Measurements from ENCODE around the gene EPB41L5. TPM values are rescaled to one million over a fixed set of nuclear protein-coding genes. Genes with fewer than 3 reads are reported as not detected.

Gene EPB41L5
- total and polyA plus RNA-seq, 4 donors, result 19.7 to 88.4 (median 30.3) TPM

DNA sequence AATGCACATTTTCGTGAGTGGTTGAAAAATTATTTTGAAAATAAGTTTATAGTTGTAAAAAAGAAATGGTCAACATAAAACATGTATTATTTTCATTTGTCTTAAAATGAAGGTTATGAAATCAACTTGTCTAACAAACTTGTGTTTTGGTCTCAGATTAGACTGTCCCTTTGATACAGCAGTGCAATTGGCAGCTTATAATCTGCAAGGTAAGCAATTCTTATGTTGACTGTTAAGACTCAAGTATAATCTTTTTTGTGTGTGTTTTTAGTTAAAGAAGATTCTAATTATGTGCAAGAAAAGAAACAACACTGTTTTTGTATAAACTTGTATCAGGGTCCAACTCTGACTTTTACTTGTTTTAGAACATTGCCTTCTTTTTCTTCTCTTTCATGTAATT, 62.7 kb downstream of the EPB41L5 start:
- peaks cover 1 to 31% (median 8%) of the 10 kb centered on the region in 4 donors for H3K36me3 ChIP-seq (ENCODE audit: control insufficient read depth in 4 of 4, insufficient read depth in 3 of 4, low read depth in 1 of 4, low read length in 3 of 4)
- no peak overlapping the region for H3K27ac ChIP-seq (ENCODE audit: low read depth in 1 of 2, low read length in 2 of 2)
- no peak overlapping the region for H3K9ac ChIP-seq (ENCODE audit: low read depth in 1 of 2, low read length in 2 of 2)
- DNase-seq (ENCODE audit: low spot score), result no peak
- H3K27me3 ChIP-seq (ENCODE audit: control insufficient read depth in 4 of 4, insufficient read depth in 4 of 4, low read length in 3 of 4), result no peaks in the 10 kb centered on the region
- no peak overlapping the region for H3K4me3 ChIP-seq (ENCODE audit: low read depth in 1 of 3, low read length in 3 of 3)
- H3K9me3 ChIP-seq (ENCODE audit: control insufficient read depth in 4 of 4, low read length in 3 of 4), result no peaks in the 10 kb centered on the region
- H3K4me1 ChIP-seq (ENCODE audit: control insufficient read depth in 4 of 4, insufficient read depth in 4 of 4, low read length in 3 of 4), result peaks cover 0 to 2% (median 0%) of the 10 kb centered on the region in 4 donors
- WGBS, result 88% methylated on average over 1 of the region's 1 CpG
- TF ChIP-seq ZBTB33 (IDR thresholded peaks at IDR 0.05) (no peak), NR2F2 (IDR thresholded peaks at IDR 0.05) (no peak), ATF3 (IDR thresholded peaks at IDR 0.05) (no peak), RXRA (IDR thresholded peaks at IDR 0.05) (no peak), TAF1 (conservative IDR thresholded peaks at IDR 0.05) (no peak)
- TF ChIP-seq, protein P1, sequence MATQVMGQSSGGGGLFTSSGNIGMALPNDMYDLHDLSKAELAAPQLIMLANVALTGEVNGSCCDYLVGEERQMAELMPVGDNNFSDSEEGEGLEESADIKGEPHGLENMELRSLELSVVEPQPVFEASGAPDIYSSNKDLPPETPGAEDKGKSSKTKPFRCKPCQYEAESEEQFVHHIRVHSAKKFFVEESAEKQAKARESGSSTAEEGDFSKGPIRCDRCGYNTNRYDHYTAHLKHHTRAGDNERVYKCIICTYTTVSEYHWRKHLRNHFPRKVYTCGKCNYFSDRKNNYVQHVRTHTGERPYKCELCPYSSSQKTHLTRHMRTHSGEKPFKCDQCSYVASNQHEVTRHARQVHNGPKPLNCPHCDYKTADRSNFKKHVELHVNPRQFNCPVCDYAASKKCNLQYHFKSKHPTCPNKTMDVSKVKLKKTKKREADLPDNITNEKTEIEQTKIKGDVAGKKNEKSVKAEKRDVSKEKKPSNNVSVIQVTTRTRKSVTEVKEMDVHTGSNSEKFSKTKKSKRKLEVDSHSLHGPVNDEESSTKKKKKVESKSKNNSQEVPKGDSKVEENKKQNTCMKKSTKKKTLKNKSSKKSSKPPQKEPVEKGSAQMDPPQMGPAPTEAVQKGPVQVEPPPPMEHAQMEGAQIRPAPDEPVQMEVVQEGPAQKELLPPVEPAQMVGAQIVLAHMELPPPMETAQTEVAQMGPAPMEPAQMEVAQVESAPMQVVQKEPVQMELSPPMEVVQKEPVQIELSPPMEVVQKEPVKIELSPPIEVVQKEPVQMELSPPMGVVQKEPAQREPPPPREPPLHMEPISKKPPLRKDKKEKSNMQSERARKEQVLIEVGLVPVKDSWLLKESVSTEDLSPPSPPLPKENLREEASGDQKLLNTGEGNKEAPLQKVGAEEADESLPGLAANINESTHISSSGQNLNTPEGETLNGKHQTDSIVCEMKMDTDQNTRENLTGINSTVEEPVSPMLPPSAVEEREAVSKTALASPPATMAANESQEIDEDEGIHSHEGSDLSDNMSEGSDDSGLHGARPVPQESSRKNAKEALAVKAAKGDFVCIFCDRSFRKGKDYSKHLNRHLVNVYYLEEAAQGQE (IDR thresholded peaks at IDR 0.05), result no peak

- no peak overlapping the region for H3K9ac ChIP-seq (ENCODE audit: low read depth in 1 of 2, low read length in 2 of 2)
- DNase-seq (ENCODE audit: low spot score), result no peak
- H3K36me3 ChIP-seq (ENCODE audit: control insufficient read depth in 4 of 4, insufficient read depth in 3 of 4, low read depth in 1 of 4, low read length in 3 of 4), result peaks cover 1 to 31% (median 8%) of the 10 kb centered on the region in 4 donors
- TF ChIP-seq NR2F2 (IDR thresholded peaks at IDR 0.05) (no peak), HNF4G (IDR thresholded peaks at IDR 0.05) (no peak), GABPA (IDR thresholded peaks at IDR 0.05 in 1 of 2, conservative IDR thresholded peaks at IDR 0.05 in 1 of 2) (no peak), ZBTB33 (IDR thresholded peaks at IDR 0.05) (no peak), EGR1 (IDR thresholded peaks at IDR 0.05; ENCODE audit: low read depth in 2 of 2) (no peak), RXRA (IDR thresholded peaks at IDR 0.05) (no peak), JUND (IDR thresholded peaks at IDR 0.05) (no peak), FOXA2 (IDR thresholded peaks at IDR 0.05) (no peak), MAX (IDR thresholded peaks at IDR 0.05) (no peak), RAD21 (IDR thresholded peaks at IDR 0.05) (no peak), HNF4A (conservative IDR thresholded peaks at IDR 0.05) (no peak), SP1 (IDR thresholded peaks at IDR 0.05) (no peak), ATF3 (IDR thresholded peaks at IDR 0.05) (no peak), YY1 (IDR thresholded peaks at IDR 0.05) (no peak), TAF1 (conservative IDR thresholded peaks at IDR 0.05) (no peak), FOXA1 (IDR thresholded peaks at IDR 0.05) (no peak)
- TF ChIP-seq, protein P2, sequence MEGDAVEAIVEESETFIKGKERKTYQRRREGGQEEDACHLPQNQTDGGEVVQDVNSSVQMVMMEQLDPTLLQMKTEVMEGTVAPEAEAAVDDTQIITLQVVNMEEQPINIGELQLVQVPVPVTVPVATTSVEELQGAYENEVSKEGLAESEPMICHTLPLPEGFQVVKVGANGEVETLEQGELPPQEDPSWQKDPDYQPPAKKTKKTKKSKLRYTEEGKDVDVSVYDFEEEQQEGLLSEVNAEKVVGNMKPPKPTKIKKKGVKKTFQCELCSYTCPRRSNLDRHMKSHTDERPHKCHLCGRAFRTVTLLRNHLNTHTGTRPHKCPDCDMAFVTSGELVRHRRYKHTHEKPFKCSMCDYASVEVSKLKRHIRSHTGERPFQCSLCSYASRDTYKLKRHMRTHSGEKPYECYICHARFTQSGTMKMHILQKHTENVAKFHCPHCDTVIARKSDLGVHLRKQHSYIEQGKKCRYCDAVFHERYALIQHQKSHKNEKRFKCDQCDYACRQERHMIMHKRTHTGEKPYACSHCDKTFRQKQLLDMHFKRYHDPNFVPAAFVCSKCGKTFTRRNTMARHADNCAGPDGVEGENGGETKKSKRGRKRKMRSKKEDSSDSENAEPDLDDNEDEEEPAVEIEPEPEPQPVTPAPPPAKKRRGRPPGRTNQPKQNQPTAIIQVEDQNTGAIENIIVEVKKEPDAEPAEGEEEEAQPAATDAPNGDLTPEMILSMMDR (IDR thresholded peaks at IDR 0.05; ENCODE audit: low read depth, low read length, missing input control), result no peak
- TF ChIP-seq, protein P1 (IDR thresholded peaks at IDR 0.05), result no peak
- 88% methylated on average over 3 of the region's 3 CpGs for WGBS
- no peak overlapping the region for H3K4me3 ChIP-seq (ENCODE audit: low read depth in 1 of 3, low read length in 3 of 3)
- no peak overlapping the region for H3K27ac ChIP-seq (ENCODE audit: low read depth in 1 of 2, low read length in 2 of 2)
- H3K27me3 ChIP-seq (ENCODE audit: control insufficient read depth in 4 of 4, insufficient read depth in 4 of 4, low read length in 3 of 4), result no peaks in the 10 kb centered on the region
- peaks cover 0 to 2% (median 0%) of the 10 kb centered on the region in 4 donors for H3K4me1 ChIP-seq (ENCODE audit: control insufficient read depth in 4 of 4, insufficient read depth in 4 of 4, low read length in 3 of 4)
- H3K9me3 ChIP-seq (ENCODE audit: control insufficient read depth in 4 of 4, low read length in 3 of 4), result no peaks in the 10 kb centered on the region
Measured at GRCh38 chr2:120077896-120078295, 65.0 kb downstream of the EPB41L5 start.

Data from liver (tissue), 9 donors.